Liver (tissue), 3 donors: Measurements from ENCODE around the gene POT1.

Experiments used
- ATF3 ChIP-seq: IDR thresholded peaks from 2 replicates; pipeline ENCODE4 v1.6.1; 2016; ENCODE audit warnings: antibody characterized with exemption
- CTCF ChIP-seq: fragments of 150-350 bp; IDR thresholded peaks from 2 replicates; pipeline ENCODE4 v1.5.1; 2017; ENCODE audit warnings: improper control_type of control experiment, low read depth, low read length; ENCODE audit not compliant: missing input control
- EGR1 ChIP-seq, 2 donors: IDR thresholded peaks; 2 replicates each; pipeline ENCODE4 v1.6.1; 2016 to 2018; ENCODE audit warnings: antibody characterized with exemption in 2 of 2, low read depth in 2 of 2
- FOXA1 ChIP-seq: IDR thresholded peaks from 2 replicates; pipeline ENCODE4 v1.6.1; 2016; ENCODE audit warnings: antibody characterized with exemption
- HNF4G ChIP-seq: IDR thresholded peaks from 2 replicates; pipeline ENCODE4 v1.6.1; 2016; ENCODE audit warnings: antibody characterized with exemption
- MAX ChIP-seq: IDR thresholded peaks from 2 replicates; pipeline ENCODE4 v1.6.1; 2016; ENCODE audit warnings: antibody characterized with exemption
- RXRA ChIP-seq, 2 donors: IDR thresholded peaks; 2 replicates each; pipeline ENCODE4 v1.6.1; 2017 to 2018; ENCODE audit warnings: antibody characterized with exemption in 2 of 2, mild to moderate bottlenecking in 1 of 2
- SP1 ChIP-seq: IDR thresholded peaks from 2 replicates; pipeline ENCODE4 v1.6.1; 2018; ENCODE audit warnings: antibody characterized with exemption, mild to moderate bottlenecking
- ZBTB33 ChIP-seq: IDR thresholded peaks from 2 replicates; pipeline ENCODE4 v1.6.1; 2016; ENCODE audit warnings: antibody characterized with exemption
- donor health status: healthy.
- donor health status: healthy.

- TF ChIP-seq ZBTB33: no peak
- TF ChIP-seq MAX: no peak
- no peak for TF ChIP-seq CTCF
- no peak for TF ChIP-seq EGR1 (IDR thresholded peaks at IDR 0.05; ENCODE audit: low read depth in 2 of 2)
- no peak for TF ChIP-seq FOXA1
- no peak for TF ChIP-seq SP1
- TF ChIP-seq HNF4G: no peak
- TF ChIP-seq RXRA (IDR thresholded peaks at IDR 0.05): no peak
- TF ChIP-seq ATF3: no peak
These were observed 149.6 kb downstream of the POT1 start for GRCh38 chr7:124780056-124780455.
